Adipose tissue (tissue), 3 donors: Measurements from ENCODE around the gene LRIT2. TPM values are rescaled to one million over a fixed set of nuclear protein-coding genes. Genes with fewer than 3 reads are reported as not detected.

Experiments used
- H3K27ac ChIP-seq: one replicate; pipeline ENCODE4 v1.5.1; 2013; ENCODE audit warnings: low read depth, low read length
- WGBS, 3 donors: extraction: QIAGEN DNeasy Blood & Tissue Kit; methylation state at CpG; one replicate each; pipeline ENCODE4 v1.1.7; 2013; 5-methylcytosine and 5-hydroxymethylcytosine counted together
- polyA plus RNA-seq, 3 donors: library from polyadenylated mRNA; stranded (reverse); fragments of 200-250 nt; gene quantifications; one replicate each; pipeline ENCODE4 v1.2.3, GENCODE V29; 2013
- donor health status: healthy with polysubstance abuse.
- donor health status: Bipolar disorder and iron deficiency.
- donor health status: healthy.

The LRIT2 gene
- polyA plus RNA-seq, 3 donors: not detected

GRCh38 chr10:84214612-84215235 lies 10.6 kb downstream of the LRIT2 start:
- WGBS, 3 donors: 46 to 56% (median 49%) methylated on average over 12 of the region's 12 CpGs
- H3K27ac ChIP-seq: no peak overlapping the region

- no peak overlapping the region for H3K27ac ChIP-seq
- WGBS, 3 donors: 63 to 83% (median 70%) methylated on average over 25 of the region's 25 CpGs
These were observed 11.2 kb downstream of the LRIT2 start for GRCh38 chr10:84214046-84214572.

GRCh38 chr10:84213076-84213475 lies 12.3 kb downstream of the LRIT2 start:
- H3K27ac ChIP-seq: no peak overlapping the region
- 82 to 89% (median 85%) methylated on average over 11 of the region's 11 CpGs for WGBS, 3 donors

GRCh38 chr10:84212014-84212413 lies 13.3 kb downstream of the LRIT2 start:
- 75 to 81% (median 76%) methylated on average over 5 of the region's 5 CpGs for WGBS, 3 donors
- H3K27ac ChIP-seq: no peak overlapping the region

GRCh38 chr10:84211566-84211965 lies 13.8 kb downstream of the LRIT2 start:
- 82 to 90% (median 88%) methylated on average over 2 of the region's 2 CpGs for WGBS, 3 donors
- no peak overlapping the region for H3K27ac ChIP-seq

GRCh38 chr10:84208023-84208422 lies 17.3 kb downstream of the LRIT2 start:
- no peak overlapping the region for H3K27ac ChIP-seq
- WGBS, 3 donors: 74 to 86% (median 83%) methylated on average over 9 to 10 of the region's 10 CpGs

GRCh38 chr10:84205853-84206525 lies 19.4 kb downstream of the LRIT2 start:
- no peak overlapping the region for H3K27ac ChIP-seq
- 65 to 71% (median 68%) methylated on average over 6 of the region's 6 CpGs for WGBS, 3 donors

GRCh38 chr10:84205049-84205852 lies 20.1 kb downstream of the LRIT2 start:
- H3K27ac ChIP-seq: no peak overlapping the region
- 34 to 35% (median 35%) methylated on average over 8 of the region's 8 CpGs for WGBS, 3 donors

GRCh38 chr10:84204610-84205009 lies 20.7 kb downstream of the LRIT2 start:
- 88 to 92% (median 92%) methylated on average over 4 of the region's 4 CpGs for WGBS, 3 donors

GRCh38 chr10:84204122-84204521 lies 21.2 kb downstream of the LRIT2 start:
- WGBS, 3 donors: 84 to 88% (median 86%) methylated on average over 4 of the region's 4 CpGs
- no peak overlapping the region for H3K27ac ChIP-seq

More at GRCh38 chr10:84204610-84205009, 20.7 kb downstream of the LRIT2 start:
- no peak overlapping the region for H3K27ac ChIP-seq

- 87 to 89% (median 88%) methylated on average over 5 of the region's 5 CpGs for WGBS, 3 donors
- no peak overlapping the region for H3K27ac ChIP-seq
These were observed 23.0 kb downstream of the LRIT2 start for GRCh38 chr10:84202349-84202748.

GRCh38 chr10:84201682-84202081 lies 23.7 kb downstream of the LRIT2 start:
- 89 to 90% (median 89%) methylated on average over 11 of the region's 11 CpGs for WGBS, 3 donors
- no peak overlapping the region for H3K27ac ChIP-seq

GRCh38 chr10:84201244-84201606 lies 24.1 kb downstream of the LRIT2 start:
- 38 to 65% (median 47%) methylated on average over 6 of the region's 6 CpGs for WGBS, 3 donors

GRCh38 chr10:84200537-84201243 lies 24.7 kb downstream of the LRIT2 start:
- 60 to 68% (median 67%) methylated on average over 10 to 11 of the region's 11 CpGs for WGBS, 3 donors
- H3K27ac ChIP-seq: no peak overlapping the region

More at GRCh38 chr10:84201244-84201606, 24.1 kb downstream of the LRIT2 start:
- no peak overlapping the region for H3K27ac ChIP-seq

- no peak overlapping the region for H3K27ac ChIP-seq
- WGBS, 3 donors: 82 to 83% (median 82%) methylated on average over 7 of the region's 7 CpGs
These were observed 27.0 kb downstream of the LRIT2 start for GRCh38 chr10:84198206-84198915.

GRCh38 chr10:84197643-84198042 lies 27.7 kb downstream of the LRIT2 start:
- WGBS, 3 donors: 70 to 78% (median 74%) methylated on average over 5 of the region's 5 CpGs
- no peak overlapping the region for H3K27ac ChIP-seq

- WGBS, 3 donors: 58 to 69% (median 64%) methylated on average over 5 of the region's 5 CpGs
- no peak overlapping the region for H3K27ac ChIP-seq
These were observed 28.4 kb downstream of the LRIT2 start for GRCh38 chr10:84196941-84197340.

- 18 to 25% (median 20%) methylated on average over 4 of the region's 4 CpGs for WGBS, 3 donors
- H3K27ac ChIP-seq: no peak overlapping the region
These were observed 29.3 kb downstream of the LRIT2 start for GRCh38 chr10:84196083-84196482.
